ENCODE data around the gene CSNK1G1.

GRCh38 chr15:64133623-64134344, 222.2 kb downstream of the CSNK1G1 start:
- TF ChIP-seq POLR2A (IDR thresholded peaks at IDR 0.05; ENCODE audit: low read length), result no peak
- TF ChIP-seq GATA1 (IDR thresholded peaks at IDR 0.05; ENCODE audit: low read depth, low read length), result no peak
